B cell (primary cell): Measurements from ENCODE around the gene PPP2R5E. TPM values are rescaled to one million over a fixed set of nuclear protein-coding genes. Genes with fewer than 3 reads are reported as not detected.

Source experiments
- ATAC-seq: fragments of 200-7000 bp; cut with Tn5 transposase; one replicate; pipeline ENCODE4 v1.10.0; 2021; ENCODE audit warnings: low read depth, mild to moderate bottlenecking, moderate number of reproducible peaks, moderate library complexity
- CTCF ChIA-PET: fragments of 350-600 bp; sonication (Branson Sonifier 250); formaldehyde crosslinking; loops from one replicate; lab custom pipeline; 2021; ENCODE audit warnings: antibody characterized with exemption, inconsistent platforms; lab: Charles Lee
- POLR2A ChIA-PET: fragments of 350-600 bp; sonication (Branson Sonifier 250); formaldehyde crosslinking; loops from one replicate; lab custom pipeline; 2021; ENCODE audit warnings: antibody characterized with exemption; lab: Charles Lee
- DNase-seq: peaks from one replicate; pipeline ENCODE4 v3.0.0; 2013
- H2AFZ ChIP-seq: 2 replicates; pipeline ENCODE4 v1.6.1; 2012; ENCODE audit warnings: mild to moderate bottlenecking, low read depth, low read length; ENCODE audit not compliant: insufficient read depth, poor library complexity, severe bottlenecking
- H3K27ac ChIP-seq, 2 donors: 1 replicate in 1 of 2; 2 replicates in 1 of 2; pipeline ENCODE4 v1.5.1; 2012 to 2013; ENCODE audit warnings: low read length in 2 of 2, mild to moderate bottlenecking in 2 of 2, moderate library complexity in 1 of 2
- H3K27me3 ChIP-seq, 4 experiments: fragments of 200-600 bp in 1 of 4; sonication (generic) in 1 of 4; replicated peaks in 1 of 4; 1 replicate in 2 of 4; 2 replicates in 2 of 4; pipeline versions ENCODE4 v1.6.1 to v1.7.0; 2013 to 2016; ENCODE audit warnings: low read length in 3 of 4, mild to moderate bottlenecking in 2 of 4, mixed read lengths in 1 of 4, moderate library complexity in 1 of 4; ENCODE audit not compliant: insufficient read depth in 4 of 4, control insufficient read depth in 3 of 4; ENCODE audit errors: control extremely low read depth in 1 of 4
- H3K36me3 ChIP-seq, 2 experiments: replicated peaks in 1 of 2; 1 replicate in 1 of 2; 2 replicates in 1 of 2; pipeline versions ENCODE4 v1.6.1 to v1.7.1; 2013; ENCODE audit warnings: low read length in 1 of 2; ENCODE audit not compliant: insufficient read depth in 2 of 2, control insufficient read depth in 1 of 2; ENCODE audit errors: control extremely low read depth in 1 of 2, extremely low read depth in 1 of 2
- H3K4me1 ChIP-seq, 2 donors: fragments of 200-600 bp in 1 of 2; sonication (generic) in 1 of 2; 1 replicate in 1 of 2; 2 replicates in 1 of 2; pipeline versions ENCODE4 v1.5.1 to v1.6.1; 2013 to 2017; ENCODE audit warnings: low read length in 2 of 2; ENCODE audit not compliant: control insufficient read depth in 2 of 2, insufficient read depth in 2 of 2
- H3K4me2 ChIP-seq: replicated peaks from 2 replicates; pipeline ENCODE3; 2012; ENCODE audit warnings: mild to moderate bottlenecking, low read depth, low read length; ENCODE audit not compliant: poor library complexity, severe bottlenecking
- H3K4me3 ChIP-seq, 5 experiments: fragments of 200-600 bp in 1 of 5; sonication (generic) in 1 of 5; 1 replicate in 3 of 5; 2 replicates in 2 of 5; pipeline versions ENCODE4 v1.5.1 to v1.7.0; 2011 to 2016; ENCODE audit warnings: low read length in 4 of 5, mild to moderate bottlenecking in 4 of 5, low read depth in 2 of 5, control low read depth in 1 of 5, moderate library complexity in 1 of 5; ENCODE audit not compliant: insufficient read depth in 1 of 5; ENCODE audit errors: control extremely low read depth in 1 of 5, extremely low read depth in 1 of 5
- H3K79me2 ChIP-seq: fragments of 200-600 bp; sonication (generic); one replicate; pipeline ENCODE4 v1.6.0; 2016; ENCODE audit warnings: low read length; ENCODE audit not compliant: control insufficient read depth, insufficient read depth
- H3K9ac ChIP-seq: fragments of 200-600 bp; sonication (generic); 2 replicates; pipeline ENCODE4 v1.6.1; 2017; ENCODE audit warnings: mild to moderate bottlenecking, low read length, moderate library complexity
- H3K9me3 ChIP-seq, 3 donors: one replicate each; pipeline versions ENCODE4 v1.6.1 to v1.7.1; 2013; ENCODE audit warnings: low read length in 2 of 3; ENCODE audit not compliant: control insufficient read depth in 2 of 3, insufficient read depth in 1 of 3; ENCODE audit errors: control extremely low read depth in 1 of 3
- H4K20me1 ChIP-seq: 2 replicates; pipeline ENCODE4 v1.6.0; 2012; ENCODE audit warnings: mild to moderate bottlenecking, low read length; ENCODE audit not compliant: insufficient read depth, control insufficient read depth, poor library complexity, severe bottlenecking
- H3K27ac Mint-ChIP-seq: one replicate; pipeline ENCODE4 v1.8.0; 2021; ENCODE audit warnings: mixed read lengths
- H3K27me3 Mint-ChIP-seq: one replicate; pipeline ENCODE4 v1.8.0; 2021; ENCODE audit warnings: mixed read lengths
- H3K4me1 Mint-ChIP-seq: one replicate; pipeline ENCODE4 v1.8.0; 2021; ENCODE audit warnings: mixed read lengths
- H3K4me3 Mint-ChIP-seq: one replicate; pipeline ENCODE4 v1.8.0; 2021; ENCODE audit warnings: mixed read lengths
- H3K9me3 Mint-ChIP-seq: one replicate; pipeline ENCODE4 v1.8.0; 2022; ENCODE audit warnings: mixed read lengths; ENCODE audit not compliant: insufficient read depth
- EZH2 ChIP-seq: IDR thresholded peaks from 2 replicates; pipeline ENCODE4 v1.6.1; 2012; ENCODE audit warnings: borderline replicate concordance, low read depth, mild to moderate bottlenecking, moderate library complexity, low read length; ENCODE audit not compliant: insufficient read depth, poor library complexity, severe bottlenecking
- WGBS: methylation state at CpG from one replicate; pipeline ENCODE4 v1.1.5; 2013; ENCODE audit warnings: missing lambda C conversion rate; ENCODE audit not compliant: insufficient coverage; 5-methylcytosine and 5-hydroxymethylcytosine counted together
- intact Hi-C: fragments of 100-400 bp; cut with micrococcal nuclease; formaldehyde crosslinking; loops from one replicate; pipeline ENCODE4 v1.10.0; 2022
- polyA plus RNA-seq: library from polyadenylated mRNA; depleted of rRNA; stranded (reverse); fragments of >200 nt; gene quantifications from 2 replicates; pipeline ENCODE4 v1.2.3, GENCODE V29; 2012
- total RNA-seq, 2 donors: library from RNA; stranded (reverse); fragments of 120-200 nt in 1 of 2; gene quantifications; 1 replicate in 1 of 2; 2 replicates in 1 of 2; pipeline versions ENCODE4 v1.2.3 to v1.2.4, GENCODE V29; 2013 to 2022
- TF ChIP-seq, protein P1 (sequence below): fragments of 200-600 bp; IDR thresholded peaks from one replicate; pipeline ENCODE4 v1.8.0; 2022; ENCODE audit warnings: antibody characterized with exemption, mild to moderate bottlenecking

Gene PPP2R5E
- total and polyA plus RNA-seq, 2 donors (not counting 1 experiment from before 2014, with no cell fraction given) = 6.3 to 40.6 TPM

- Histone ChIP-seq H4K20me1 (no peaks in the 10 kb centered on the region), H3K9me3 (no peaks in the 10 kb centered on the region), H3K36me3 (peaks cover 2 to 62% of the 10 kb centered on the region in 2 experiments), H3K27ac (no peak overlapping the region), H3K9ac (no peak overlapping the region), H3K27me3 (no peaks in the 10 kb centered on the region), H3K4me3 (no peak overlapping the region), H3K4me1 (peaks cover 0 to 4% of the 10 kb centered on the region in 2 donors), H2AFZ (no peak overlapping the region), H3K79me2 (no peaks in the 10 kb centered on the region), H3K4me2 (no peak overlapping the region)
- Mint-ChIP-seq H3K9me3 (no peaks in the 10 kb centered on the region), H3K27me3 (no peaks in the 10 kb centered on the region), H3K27ac (no peak overlapping the region), H3K4me1 (peaks cover 11% of the 10 kb centered on the region), H3K4me3 (no peak overlapping the region)
- ATAC-seq = no peak
- WGBS = 90% methylated on average over 3 of the region's 5 CpGs
- CTCF ChIA-PET = interaction anchor here (1.9 to 4.1 kb wide), 2 partner anchors 9 to 382 kb away, joined by 7 to 37 read pairs; no protein-coding TSS in a partner anchor
- intact Hi-C loops = no loop called here
- POLR2A ChIA-PET = no interaction called here
- DNase-seq = no peak
- TF ChIP-seq, protein P1, sequence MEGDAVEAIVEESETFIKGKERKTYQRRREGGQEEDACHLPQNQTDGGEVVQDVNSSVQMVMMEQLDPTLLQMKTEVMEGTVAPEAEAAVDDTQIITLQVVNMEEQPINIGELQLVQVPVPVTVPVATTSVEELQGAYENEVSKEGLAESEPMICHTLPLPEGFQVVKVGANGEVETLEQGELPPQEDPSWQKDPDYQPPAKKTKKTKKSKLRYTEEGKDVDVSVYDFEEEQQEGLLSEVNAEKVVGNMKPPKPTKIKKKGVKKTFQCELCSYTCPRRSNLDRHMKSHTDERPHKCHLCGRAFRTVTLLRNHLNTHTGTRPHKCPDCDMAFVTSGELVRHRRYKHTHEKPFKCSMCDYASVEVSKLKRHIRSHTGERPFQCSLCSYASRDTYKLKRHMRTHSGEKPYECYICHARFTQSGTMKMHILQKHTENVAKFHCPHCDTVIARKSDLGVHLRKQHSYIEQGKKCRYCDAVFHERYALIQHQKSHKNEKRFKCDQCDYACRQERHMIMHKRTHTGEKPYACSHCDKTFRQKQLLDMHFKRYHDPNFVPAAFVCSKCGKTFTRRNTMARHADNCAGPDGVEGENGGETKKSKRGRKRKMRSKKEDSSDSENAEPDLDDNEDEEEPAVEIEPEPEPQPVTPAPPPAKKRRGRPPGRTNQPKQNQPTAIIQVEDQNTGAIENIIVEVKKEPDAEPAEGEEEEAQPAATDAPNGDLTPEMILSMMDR = no peak
- no peak for TF ChIP-seq EZH2
Observed at GRCh38 chr14:63387711-63388110, 155.5 kb downstream of the PPP2R5E start.

DNA sequence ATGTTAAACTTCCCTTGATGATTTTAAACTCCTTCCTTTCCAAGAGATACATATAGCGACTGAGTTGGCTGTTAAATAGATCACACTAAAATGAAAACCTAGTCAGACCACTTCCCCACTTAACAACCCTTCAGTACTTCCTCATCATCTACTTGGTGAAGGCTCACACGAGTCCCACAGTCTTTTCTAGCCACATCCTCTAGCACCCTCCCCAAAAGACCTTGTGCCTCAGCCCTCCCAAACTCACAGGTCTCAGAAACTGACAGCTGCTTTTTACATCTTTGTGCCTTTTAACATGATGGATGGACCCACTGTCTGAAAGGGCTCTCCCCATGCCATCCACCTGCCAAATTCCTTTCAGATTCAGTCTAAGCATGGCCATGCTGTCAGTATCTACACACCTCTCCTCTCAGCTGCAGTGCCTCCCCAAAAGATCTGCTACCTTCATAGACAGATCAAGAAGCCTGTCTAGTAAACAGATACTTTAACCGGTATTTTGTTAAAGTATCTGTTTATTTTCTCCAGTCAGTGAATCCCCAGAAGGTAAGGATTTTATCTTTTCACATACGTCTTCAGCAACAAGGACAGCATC lies 159.3 kb downstream of the PPP2R5E start:
- H3K4me3 Mint-ChIP-seq = no peak overlapping the region
- H2AFZ ChIP-seq = no peak overlapping the region
- peaks cover 11% of the 10 kb centered on the region for H3K4me1 Mint-ChIP-seq
- H4K20me1 ChIP-seq = no peaks in the 10 kb centered on the region
- no peak for TF ChIP-seq EZH2
- TF ChIP-seq, protein P1 = no peak
- no peaks in the 10 kb centered on the region for H3K9me3 Mint-ChIP-seq
- peaks cover 10 to 66% of the 10 kb centered on the region in 2 experiments for H3K36me3 ChIP-seq
- no peaks in the 10 kb centered on the region for H3K9me3 ChIP-seq
- H3K27me3 Mint-ChIP-seq = no peaks in the 10 kb centered on the region
- no peak overlapping the region for H3K4me2 ChIP-seq
- ATAC-seq = peak; percentile 47
- ChIA-PET POLR2A (no interaction called here), CTCF (no interaction called here)
- peak overlapping the region; percentile 50 for H3K27ac Mint-ChIP-seq
- no peak overlapping the region for H3K9ac ChIP-seq
- H3K79me2 ChIP-seq = no peaks in the 10 kb centered on the region
- H3K27ac ChIP-seq = no peak overlapping the region
- peaks cover 0 to 4% of the 10 kb centered on the region in 2 donors for H3K4me1 ChIP-seq
- peak; percentile 8 for DNase-seq
- no peak overlapping the region for H3K4me3 ChIP-seq
- intact Hi-C loops = no loop called here
- WGBS = 0% methylated on average over 1 of the region's 4 CpGs
- no peaks in the 10 kb centered on the region for H3K27me3 ChIP-seq
